BLaER1 (cell line): ENCODE measurements around the gene UTF1.
A peak's percentile ranks its signal among the peaks of the same experiment; 100 is the strongest.

Source experiments
- H3K27ac ChIP-seq: shearing (Covaris generic); formaldehyde crosslinking; 2 replicates; pipeline ENCODE4 v1.8.1; 2022
- H3K27me3 ChIP-seq: shearing (Covaris generic); formaldehyde crosslinking; 2 replicates; pipeline ENCODE4 v1.8.1; 2022
- H3K36me3 ChIP-seq: shearing (Covaris generic); formaldehyde crosslinking; 2 replicates; pipeline ENCODE4 v1.8.1; 2022
- H3K4me1 ChIP-seq: shearing (Covaris generic); formaldehyde crosslinking; 2 replicates; pipeline ENCODE4 v1.8.1; 2022
- H3K4me2 ChIP-seq: shearing (Covaris generic); formaldehyde crosslinking; 2 replicates; pipeline ENCODE4 v1.8.1; 2022
- H3K4me3 ChIP-seq: shearing (Covaris generic); formaldehyde crosslinking; 2 replicates; pipeline ENCODE4 v1.8.1; 2022
- H3K9ac ChIP-seq: shearing (Covaris generic); formaldehyde crosslinking; 2 replicates; pipeline ENCODE4 v1.8.1; 2022
- H3K9me3 ChIP-seq: shearing (Covaris generic); formaldehyde crosslinking; 2 replicates; pipeline ENCODE4 v1.8.1; 2022
- H4K20me1 ChIP-seq: shearing (Covaris generic); formaldehyde crosslinking; 2 replicates; pipeline ENCODE4 v1.8.1; 2022
- Cebpa-rat ChIP-seq: shearing (Covaris generic); IDR thresholded peaks from 2 replicates; pipeline ENCODE4 v1.8.1; 2022

The UTF1 gene

GRCh38 chr10:133200621-133201031 lies 29.4 kb upstream of the UTF1 start:
- no peak overlapping the region for H3K4me3 ChIP-seq
- H4K20me1 ChIP-seq: no peaks in the 10 kb centered on the region
- H3K27ac ChIP-seq: no peak overlapping the region
- no peak overlapping the region for H3K4me2 ChIP-seq
- H3K4me1 ChIP-seq: peaks cover 34% of the 10 kb centered on the region
- H3K27me3 ChIP-seq: no peaks in the 10 kb centered on the region
- H3K36me3 ChIP-seq: peaks cover 4% of the 10 kb centered on the region; the same call in 1 of the 2 replicates
- H3K9ac ChIP-seq: no peak overlapping the region
- no peak for TF ChIP-seq Cebpa-rat
- H3K9me3 ChIP-seq: no peaks in the 10 kb centered on the region

GRCh38 chr10:133201151-133201947 lies 28.7 kb upstream of the UTF1 start:
- Histone ChIP-seq H3K9me3 (no peaks in the 10 kb centered on the region), H3K4me3 (no peak overlapping the region), H4K20me1 (no peaks in the 10 kb centered on the region), H3K36me3 (peaks cover 4% of the 10 kb centered on the region; the same call in 1 of the 2 replicates), H3K4me2 (no peak overlapping the region), H3K27me3 (no peaks in the 10 kb centered on the region), H3K9ac (no peak overlapping the region), H3K27ac (no peak overlapping the region), H3K4me1 (peaks cover 34% of the 10 kb centered on the region)
- TF ChIP-seq Cebpa-rat: no peak

- Histone ChIP-seq H3K4me2 (no peak overlapping the region), H4K20me1 (peaks cover 4% of the 10 kb centered on the region; the same call in 1 of the 2 replicates), H3K36me3 (peaks cover 4% of the 10 kb centered on the region; the same call in 1 of the 2 replicates), H3K27ac (no peak overlapping the region), H3K9ac (no peak overlapping the region), H3K4me1 (peaks cover 34% of the 10 kb centered on the region), H3K27me3 (no peaks in the 10 kb centered on the region), H3K9me3 (no peaks in the 10 kb centered on the region), H3K4me3 (no peak overlapping the region)
- TF ChIP-seq Cebpa-rat: no peak
Measured at GRCh38 chr10:133201948-133202725, 27.9 kb upstream of the UTF1 start.

- Histone ChIP-seq H3K27me3 (no peaks in the 10 kb centered on the region), H3K4me3 (no peak overlapping the region), H3K36me3 (peaks cover 4% of the 10 kb centered on the region; the same call in 1 of the 2 replicates), H3K4me2 (no peak overlapping the region), H3K27ac (no peak overlapping the region), H3K9ac (no peak overlapping the region), H3K4me1 (peaks cover 37% of the 10 kb centered on the region), H4K20me1 (peaks cover 5% of the 10 kb centered on the region; the same call in 1 of the 2 replicates), H3K9me3 (no peaks in the 10 kb centered on the region)
- TF ChIP-seq Cebpa-rat: no peak
Measured at GRCh38 chr10:133202778-133203651, 27.0 kb upstream of the UTF1 start.

GRCh38 chr10:133203652-133204195 lies 26.3 kb upstream of the UTF1 start:
- TF ChIP-seq Cebpa-rat: no peak
- Histone ChIP-seq H3K4me3 (no peak overlapping the region), H4K20me1 (peaks cover 5% of the 10 kb centered on the region; the same call in 1 of the 2 replicates), H3K9ac (no peak overlapping the region), H3K36me3 (peaks cover 4% of the 10 kb centered on the region; the same call in 1 of the 2 replicates), H3K27me3 (no peaks in the 10 kb centered on the region), H3K9me3 (no peaks in the 10 kb centered on the region), H3K4me1 (peaks cover 37% of the 10 kb centered on the region), H3K4me2 (no peak overlapping the region), H3K27ac (no peak overlapping the region)

GRCh38 chr10:133204226-133205015 lies 25.6 kb upstream of the UTF1 start:
- H3K9me3 ChIP-seq: no peaks in the 10 kb centered on the region
- H3K27ac ChIP-seq: no peak overlapping the region
- peaks cover 5% of the 10 kb centered on the region; the same call in 1 of the 2 replicates for H4K20me1 ChIP-seq
- peaks cover 4% of the 10 kb centered on the region; the same call in 1 of the 2 replicates for H3K36me3 ChIP-seq
- H3K27me3 ChIP-seq: no peaks in the 10 kb centered on the region
- H3K4me1 ChIP-seq: peaks cover 35% of the 10 kb centered on the region
- H3K9ac ChIP-seq: no peak overlapping the region
- TF ChIP-seq Cebpa-rat: no peak
- no peak overlapping the region for H3K4me3 ChIP-seq
- no peak overlapping the region for H3K4me2 ChIP-seq

DNA sequence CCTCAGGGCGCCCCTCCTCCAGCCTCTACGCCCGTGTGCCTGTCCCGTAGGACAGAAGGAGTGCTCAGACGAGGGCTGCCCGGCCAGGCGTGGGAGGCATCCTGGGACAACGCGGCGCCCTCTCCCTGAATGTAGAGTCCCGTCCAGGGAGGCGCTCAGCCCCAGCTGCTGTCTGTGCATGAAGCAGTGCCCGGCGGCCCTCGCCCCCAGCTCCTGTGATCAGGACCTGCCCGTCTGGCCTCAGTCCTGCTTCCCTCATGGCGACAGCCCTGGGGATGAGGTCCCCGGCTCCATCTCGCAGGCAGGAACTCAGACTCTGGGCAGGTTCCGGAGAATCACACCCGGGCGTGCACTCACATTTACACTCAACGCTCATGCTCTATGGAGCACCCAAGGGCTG lies 24.9 kb upstream of the UTF1 start:
- Histone ChIP-seq H3K4me2 (no peak overlapping the region), H3K27me3 (no peaks in the 10 kb centered on the region), H3K4me3 (no peak overlapping the region), H4K20me1 (peaks cover 5% of the 10 kb centered on the region; the same call in 1 of the 2 replicates), H3K9me3 (no peaks in the 10 kb centered on the region), H3K4me1 (peaks cover 28% of the 10 kb centered on the region), H3K9ac (no peak overlapping the region), H3K36me3 (peaks cover 4% of the 10 kb centered on the region; the same call in 1 of the 2 replicates), H3K27ac (no peak overlapping the region)
- no peak for TF ChIP-seq Cebpa-rat

GRCh38 chr10:133206356-133207040 lies 23.5 kb upstream of the UTF1 start:
- Histone ChIP-seq H3K4me2 (peak overlapping the region; percentile 73), H3K9me3 (no peaks in the 10 kb centered on the region), H3K36me3 (peaks cover 4% of the 10 kb centered on the region; the same call in 1 of the 2 replicates), H4K20me1 (peaks cover 5% of the 10 kb centered on the region; the same call in 1 of the 2 replicates), H3K4me1 (peaks cover 34% of the 10 kb centered on the region), H3K27me3 (0 out of 2 replicates have a peak, but pooled peaks cover 3% of the 10 kb centered on the region), H3K4me3 (no peak overlapping the region), H3K27ac (no peak overlapping the region), H3K9ac (no peak overlapping the region)
- no peak for TF ChIP-seq Cebpa-rat
